Activated B cell treated with CpG ODN at 0.5 μM for 24 hours (primary cell): ENCODE measurements around the gene SHISAL1. TPM values are rescaled to one million over a fixed set of nuclear protein-coding genes. Genes with fewer than 3 reads are reported as not detected.

ENCODE experiments used
- ATAC-seq: fragments of 200-7000 bp; cut with Tn5 transposase; one replicate; pipeline ENCODE4 v1.10.0; 2021; ENCODE audit warnings: low read depth, mild to moderate bottlenecking, moderate library complexity
- CTCF ChIA-PET: fragments of 350-600 bp; sonication (Branson Sonifier 250); formaldehyde crosslinking; loops from one replicate; lab custom pipeline; 2021; ENCODE audit warnings: antibody characterized with exemption; lab: Charles Lee
- POLR2A ChIA-PET: fragments of 350-600 bp; sonication (Branson Sonifier 250); formaldehyde crosslinking; loops from one replicate; lab custom pipeline; 2021; ENCODE audit warnings: antibody characterized with exemption; lab: Charles Lee
- DNase-seq: peaks from one replicate; pipeline ENCODE4 v3.0.0; 2022
- H3K27ac Mint-ChIP-seq: one replicate; pipeline ENCODE4 v1.8.0; 2020; ENCODE audit warnings: mixed read lengths
- H3K27me3 Mint-ChIP-seq: one replicate; pipeline ENCODE4 v1.8.0; 2021; ENCODE audit warnings: mixed read lengths
- H3K36me3 Mint-ChIP-seq: one replicate; pipeline ENCODE4 v1.8.0; 2021; ENCODE audit warnings: low read depth, mixed read lengths
- H3K4me1 Mint-ChIP-seq: one replicate; pipeline ENCODE4 v1.8.0; 2021; ENCODE audit warnings: mixed read lengths
- H3K4me3 Mint-ChIP-seq: one replicate; pipeline ENCODE4 v1.8.0; 2020; ENCODE audit warnings: mild to moderate bottlenecking, mixed read lengths
- H3K9me3 Mint-ChIP-seq: one replicate; pipeline ENCODE4 v1.8.0; 2020; ENCODE audit warnings: mixed read lengths
- CTCF ChIP-seq: fragments of 200-600 bp; IDR thresholded peaks from one replicate; pipeline ENCODE4 v1.8.0; 2022; ENCODE audit warnings: antibody characterized with exemption, mild to moderate bottlenecking
- intact Hi-C: fragments of 100-400 bp; cut with micrococcal nuclease; formaldehyde crosslinking; loops from one replicate; pipeline ENCODE4 v1.15.1; 2024
- total RNA-seq: library from RNA; stranded (reverse); gene quantifications from 2 replicates; pipeline ENCODE4 v1.2.3, GENCODE V29; 2022

Gene SHISAL1
- total RNA-seq, 1 donor from 2014 or later = not detected

GRCh38 chr22:44246615-44247326 is 66.0 kb downstream of the SHISAL1 start:
- no peak for TF ChIP-seq CTCF
- Mint-ChIP-seq H3K4me3 (no peak overlapping the region), H3K36me3 (no peaks in the 10 kb centered on the region), H3K27me3 (peaks cover 41% of the 10 kb centered on the region), H3K4me1 (no peaks in the 10 kb centered on the region), H3K27ac (no peak overlapping the region), H3K9me3 (peaks cover 13% of the 10 kb centered on the region)
- intact Hi-C loops = no loop called here
- POLR2A ChIA-PET = no interaction called here
- ATAC-seq (no peak), DNase-seq (no peak)
- CTCF ChIA-PET = no interaction called here

GRCh38 chr22:44245867-44246266 is 66.9 kb downstream of the SHISAL1 start:
- CTCF ChIA-PET = no interaction called here

GRCh38 chr22:44245438-44245837 is 67.3 kb downstream of the SHISAL1 start:
- intact Hi-C loops = no loop called here
- TF ChIP-seq CTCF = no peak
- ChIA-PET CTCF (no interaction called here), POLR2A (no interaction called here)
- Mint-ChIP-seq H3K27ac (no peak overlapping the region), H3K27me3 (peaks cover 42% of the 10 kb centered on the region), H3K4me1 (no peaks in the 10 kb centered on the region), H3K4me3 (no peak overlapping the region), H3K9me3 (peaks cover 9% of the 10 kb centered on the region), H3K36me3 (no peaks in the 10 kb centered on the region)
- DNase-seq (no peak), ATAC-seq (no peak)

More at GRCh38 chr22:44245867-44246266, 66.9 kb downstream of the SHISAL1 start:
- H3K9me3 Mint-ChIP-seq = peaks cover 11% of the 10 kb centered on the region
- H3K4me1 Mint-ChIP-seq = no peaks in the 10 kb centered on the region
- ATAC-seq = no peak
- TF ChIP-seq CTCF = no peak
- intact Hi-C loops = no loop called here
- DNase-seq = no peak
- H3K27ac Mint-ChIP-seq = no peak overlapping the region
- POLR2A ChIA-PET = no interaction called here
- peaks cover 45% of the 10 kb centered on the region for H3K27me3 Mint-ChIP-seq
- no peaks in the 10 kb centered on the region for H3K36me3 Mint-ChIP-seq
- H3K4me3 Mint-ChIP-seq = no peak overlapping the region

- ChIA-PET POLR2A (no interaction called here), CTCF (no interaction called here)
- peaks cover 2% of the 10 kb centered on the region for H3K9me3 Mint-ChIP-seq
- H3K4me1 Mint-ChIP-seq = no peaks in the 10 kb centered on the region
- H3K4me3 Mint-ChIP-seq = no peak overlapping the region
- ATAC-seq (no peak), DNase-seq (no peak)
- H3K27ac Mint-ChIP-seq = no peak overlapping the region
- H3K27me3 Mint-ChIP-seq = peaks cover 37% of the 10 kb centered on the region
- no peak for TF ChIP-seq CTCF
- no peaks in the 10 kb centered on the region for H3K36me3 Mint-ChIP-seq
- intact Hi-C loops = no loop called here
Measured at GRCh38 chr22:44244265-44244822, 68.4 kb downstream of the SHISAL1 start.

- TF ChIP-seq CTCF = no peak
- intact Hi-C loops = no loop called here
- no peak for DNase-seq
- ATAC-seq = no peak
- CTCF ChIA-PET = no interaction called here
- Mint-ChIP-seq H3K9me3 (no peaks in the 10 kb centered on the region), H3K4me3 (no peak overlapping the region), H3K27me3 (peaks cover 37% of the 10 kb centered on the region), H3K27ac (no peak overlapping the region), H3K4me1 (no peaks in the 10 kb centered on the region), H3K36me3 (no peaks in the 10 kb centered on the region)
- POLR2A ChIA-PET = no interaction called here
Measured at GRCh38 chr22:44243761-44244160, 69.0 kb downstream of the SHISAL1 start.
